ENCODE measurements around the gene LRPAP1.

DNA sequence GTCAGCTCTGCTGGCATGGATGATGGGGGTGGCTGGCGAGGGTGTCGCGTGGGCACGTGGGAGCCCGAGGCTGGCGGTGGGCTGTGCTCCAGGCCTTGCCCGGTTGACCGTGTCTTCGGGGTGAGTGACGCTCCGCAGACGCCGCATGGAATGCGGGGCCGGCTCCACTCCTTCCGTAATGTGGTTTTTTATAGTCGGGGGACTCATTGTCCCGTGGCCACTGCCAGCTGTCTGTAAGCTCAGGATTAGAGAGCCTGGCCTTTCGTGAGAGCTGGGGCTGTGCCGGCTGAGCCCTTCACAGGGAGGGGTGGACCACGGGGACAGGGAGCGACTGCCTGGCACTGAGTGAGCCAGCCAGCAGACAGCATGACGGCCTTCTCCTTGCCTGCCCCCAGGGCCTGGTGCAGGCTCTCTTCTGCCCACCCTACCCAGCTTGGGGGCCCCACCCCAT lies 48.7 kb downstream of the LRPAP1 start:
- TF ChIP-seq, protein P1, sequence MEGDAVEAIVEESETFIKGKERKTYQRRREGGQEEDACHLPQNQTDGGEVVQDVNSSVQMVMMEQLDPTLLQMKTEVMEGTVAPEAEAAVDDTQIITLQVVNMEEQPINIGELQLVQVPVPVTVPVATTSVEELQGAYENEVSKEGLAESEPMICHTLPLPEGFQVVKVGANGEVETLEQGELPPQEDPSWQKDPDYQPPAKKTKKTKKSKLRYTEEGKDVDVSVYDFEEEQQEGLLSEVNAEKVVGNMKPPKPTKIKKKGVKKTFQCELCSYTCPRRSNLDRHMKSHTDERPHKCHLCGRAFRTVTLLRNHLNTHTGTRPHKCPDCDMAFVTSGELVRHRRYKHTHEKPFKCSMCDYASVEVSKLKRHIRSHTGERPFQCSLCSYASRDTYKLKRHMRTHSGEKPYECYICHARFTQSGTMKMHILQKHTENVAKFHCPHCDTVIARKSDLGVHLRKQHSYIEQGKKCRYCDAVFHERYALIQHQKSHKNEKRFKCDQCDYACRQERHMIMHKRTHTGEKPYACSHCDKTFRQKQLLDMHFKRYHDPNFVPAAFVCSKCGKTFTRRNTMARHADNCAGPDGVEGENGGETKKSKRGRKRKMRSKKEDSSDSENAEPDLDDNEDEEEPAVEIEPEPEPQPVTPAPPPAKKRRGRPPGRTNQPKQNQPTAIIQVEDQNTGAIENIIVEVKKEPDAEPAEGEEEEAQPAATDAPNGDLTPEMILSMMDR (IDR thresholded peaks at IDR 0.05) = no peak
- no peak for TF ChIP-seq POLR2A (IDR thresholded peaks at IDR 0.05; ENCODE audit: low read depth)

All from esophagus muscularis mucosa (tissue), 3 donors.